ENCODE measurements around the gene MMD. TPM values are rescaled to one million over a fixed set of nuclear protein-coding genes. Genes with fewer than 3 reads are reported as not detected.
A peak's percentile ranks its signal among the peaks of the same experiment; 100 is the strongest.

Gene MMD
- total and polyA plus RNA-seq, 2 donors from 2014 or later = 6.4 to 9.9 TPM

DNA sequence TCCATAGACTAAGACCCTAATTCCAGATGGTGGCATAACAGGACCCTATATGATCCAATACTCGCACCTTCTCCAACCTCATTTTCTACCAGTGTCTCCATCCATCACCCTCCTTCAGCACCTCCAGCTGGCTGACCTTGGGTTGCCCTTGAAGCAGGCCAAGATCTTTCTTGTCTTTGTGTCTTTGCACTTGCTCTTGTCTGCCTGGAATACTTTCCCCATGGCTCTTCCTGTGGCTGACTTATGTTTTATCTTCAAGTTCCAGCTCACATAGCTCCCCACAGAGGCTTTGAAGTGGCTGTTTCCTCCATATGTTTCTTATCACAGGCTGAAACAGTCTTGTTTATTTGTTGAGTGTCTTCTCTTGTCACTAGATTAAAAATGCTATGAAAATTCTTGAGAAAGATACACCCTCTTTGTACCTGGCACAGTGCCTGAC is 29.6 kb upstream of the MMD start:
- Histone ChIP-seq H3K9me3 (ENCODE audit: control insufficient read depth in 2 of 3, insufficient read depth in 1 of 3, low read length in 3 of 3) (no peaks in the 10 kb centered on the region), H3K9ac (ENCODE audit: low read length in 3 of 3) (no peak overlapping the region), H3K36me3 (ENCODE audit: control insufficient read depth in 2 of 3, insufficient read depth in 3 of 3, low read length in 3 of 3) (no peaks in the 10 kb centered on the region), H3K27me3 (ENCODE audit: control insufficient read depth, insufficient read depth, low read length) (no peaks in the 10 kb centered on the region), H3K4me1 (ENCODE audit: control insufficient read depth in 2 of 3, insufficient read depth in 2 of 3, low read depth in 1 of 3, low read length in 3 of 3) (peaks cover 0 to 4% (median 2%) of the 10 kb centered on the region in 3 donors), H3K27ac (ENCODE audit: low read depth in 2 of 2, low read length in 2 of 2) (no peak overlapping the region), H3K4me3 (ENCODE audit: low read length in 3 of 3) (no peak overlapping the region)
- DNase-seq (peak in 2 of 5 donors; percentile 61 to 81), FAIRE-seq (no peak)
- TF ChIP-seq CTCF (IDR thresholded peaks at IDR 0.05; ENCODE audit: borderline replicate concordance, extremely low read depth, insufficient read depth) = no peak
- intact Hi-C loops (cut with DNase I) = no loop called here

DNA sequence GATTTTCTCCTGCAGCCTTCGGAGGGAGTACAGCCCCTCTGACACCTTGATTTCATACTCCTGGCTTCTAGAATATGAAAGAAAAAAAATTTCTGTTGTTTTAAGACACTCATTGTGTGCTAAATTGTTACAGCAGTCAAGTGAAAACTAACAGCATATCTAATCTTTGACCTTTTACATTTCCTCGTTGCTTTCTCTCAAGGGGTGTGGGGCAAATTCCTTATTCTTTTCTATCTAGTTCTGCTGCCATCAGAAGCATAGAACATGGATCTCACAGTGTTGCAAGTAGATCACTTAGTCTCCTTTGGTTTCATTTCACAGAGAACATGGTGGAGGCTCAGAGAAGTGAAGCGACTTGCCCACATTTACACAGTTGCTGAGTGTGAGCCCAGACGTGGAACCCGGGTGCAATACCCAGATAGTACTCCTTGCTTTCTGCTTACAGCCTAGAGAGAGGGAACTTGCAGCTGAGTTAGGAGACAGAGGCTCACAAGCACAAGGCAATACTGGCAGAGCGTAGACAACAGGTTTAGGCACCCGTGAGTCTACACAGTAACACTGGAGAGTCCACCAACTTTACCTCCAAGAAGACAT is 28.7 kb upstream of the MMD start:
- no peaks in the 10 kb centered on the region for H3K27me3 ChIP-seq (ENCODE audit: control insufficient read depth, insufficient read depth, low read length)
- FAIRE-seq (no peak), DNase-seq (no peak)
- intact Hi-C loops (cut with DNase I) = no loop called here
- H3K9ac ChIP-seq (ENCODE audit: low read length in 3 of 3) = no peak overlapping the region
- H3K4me3 ChIP-seq (ENCODE audit: low read length in 3 of 3) = no peak overlapping the region
- H3K4me1 ChIP-seq (ENCODE audit: control insufficient read depth in 2 of 3, insufficient read depth in 2 of 3, low read depth in 1 of 3, low read length in 3 of 3) = peaks cover 0 to 9% (median 2%) of the 10 kb centered on the region in 3 donors
- H3K27ac ChIP-seq (ENCODE audit: low read depth in 2 of 2, low read length in 2 of 2) = no peak overlapping the region
- H3K9me3 ChIP-seq (ENCODE audit: control insufficient read depth in 2 of 3, insufficient read depth in 1 of 3, low read length in 3 of 3) = no peaks in the 10 kb centered on the region
- no peaks in the 10 kb centered on the region for H3K36me3 ChIP-seq (ENCODE audit: control insufficient read depth in 2 of 3, insufficient read depth in 3 of 3, low read length in 3 of 3)
- no peak for TF ChIP-seq CTCF (IDR thresholded peaks at IDR 0.05; ENCODE audit: borderline replicate concordance, extremely low read depth, insufficient read depth)

GRCh38 chr17:55448681-55449080 is 27.0 kb upstream of the MMD start:
- Histone ChIP-seq H3K4me1 (ENCODE audit: control insufficient read depth in 2 of 3, insufficient read depth in 2 of 3, low read depth in 1 of 3, low read length in 3 of 3) (peaks cover 0 to 20% (median 9%) of the 10 kb centered on the region in 3 donors), H3K36me3 (ENCODE audit: control insufficient read depth in 2 of 3, insufficient read depth in 3 of 3, low read length in 3 of 3) (no peaks in the 10 kb centered on the region), H3K9ac (ENCODE audit: low read length in 3 of 3) (no peak overlapping the region), H3K4me3 (ENCODE audit: low read length in 3 of 3) (no peak overlapping the region), H3K27me3 (ENCODE audit: control insufficient read depth, insufficient read depth, low read length) (no peaks in the 10 kb centered on the region), H3K9me3 (ENCODE audit: control insufficient read depth in 2 of 3, insufficient read depth in 1 of 3, low read length in 3 of 3) (no peaks in the 10 kb centered on the region), H3K27ac (ENCODE audit: low read depth in 2 of 2, low read length in 2 of 2) (no peak overlapping the region)
- intact Hi-C loops (cut with DNase I) = no loop called here
- no peak for FAIRE-seq
- peak in 1 of 5 donors; percentile 37 for DNase-seq
- no peak for TF ChIP-seq CTCF (IDR thresholded peaks at IDR 0.05; ENCODE audit: borderline replicate concordance, extremely low read depth, insufficient read depth)

Measured in kidney (tissue), 14 donors.